HCT116 (cell line): ENCODE measurements around the gene HGF. TPM values are rescaled to one million over a fixed set of nuclear protein-coding genes. Genes with fewer than 3 reads are reported as not detected.

ENCODE experiments used
- ATAC-seq: fragments of 200-7000 bp; cut with Tn5 transposase; 2 replicates; pipeline ENCODE4 v1.9.1; 2020; ENCODE audit warnings: mild to moderate bottlenecking, moderate library complexity
- BruUV-seq: library from RNA; stranded (reverse); fragments of 400-500 nt; replicated peaks from 2 replicates; lab custom pipeline; 2021; lab: Mats Ljungman, UMichigan
- CTCF ChIA-PET: fragments of 300-600 bp; sonication (Branson Sonifier 250); formaldehyde crosslinking; loops from one replicate; lab custom pipeline; 2021; ENCODE audit warnings: antibody characterized with exemption; lab: Charles Lee
- POLR2A ChIA-PET: fragments of 300-600, 350-600 bp; sonication (Branson Sonifier 250); formaldehyde crosslinking; loops from one replicate; lab custom pipeline; 2021; ENCODE audit warnings: antibody characterized with exemption; lab: Charles Lee
- RAD21 ChIA-PET, 2 experiments: fragments of 300-600 bp; sonication (Branson Sonifier 250); formaldehyde crosslinking; loops; one replicate each; lab custom pipeline; 2023; ENCODE audit warnings: low total read pairs in 2 of 2; ENCODE audit not compliant: uncharacterized antibody in 2 of 2, unreplicated experiment in 2 of 2, low non-redundant PET in 1 of 2; lab: Charles Lee
- DNase-seq: peaks from one replicate; pipeline ENCODE4 v3.0.0-alpha.2; 2010; ENCODE audit warnings: low read depth, low spot score
- H2AFZ ChIP-seq: fragments of 200-600 bp; shearing (Covaris generic), sonication (generic); 2 replicates; pipeline ENCODE4 v1.6.1; 2017; ENCODE audit warnings: low read depth, mixed run types, mixed read lengths, antibody characterized with exemption, low read length; ENCODE audit not compliant: poor library complexity, severe bottlenecking
- H3K27ac ChIP-seq: 2 replicates; pipeline ENCODE4 v1.5.1; 2012; ENCODE audit warnings: low read depth, low read length
- H3K27me3 ChIP-seq: fragments of 200-600 bp; sonication (generic); 2 replicates; pipeline ENCODE4 v1.6.1; 2016; ENCODE audit warnings: mixed run types, low read length, mixed read lengths; ENCODE audit not compliant: insufficient read depth
- H3K36me3 ChIP-seq, 2 experiments: fragments of 200-500 bp in 1 of 2; fragments of 200-600 bp in 1 of 2; sonication (Bioruptor generic) in 1 of 2; sonication (generic) in 1 of 2; 2 replicates each; pipeline versions ENCODE4 v1.5.1 to v1.6.1; 2014 to 2016; ENCODE audit warnings: low read length in 2 of 2, inconsistent platforms in 1 of 2, mixed read lengths in 1 of 2, mixed run types in 1 of 2; ENCODE audit not compliant: insufficient read depth in 2 of 2, control insufficient read depth in 1 of 2
- H3K4me1 ChIP-seq, 2 experiments: fragments of 200-600 bp in 1 of 2; sonication (generic) in 1 of 2; 2 replicates each; pipeline versions ENCODE4 v1.5.1 to v1.6.1; 2012 to 2017; ENCODE audit warnings: low read length in 2 of 2, inconsistent platforms in 1 of 2, mild to moderate bottlenecking in 1 of 2, mixed read lengths in 1 of 2, mixed run types in 1 of 2, moderate library complexity in 1 of 2; ENCODE audit not compliant: insufficient read depth in 2 of 2, control insufficient read depth in 1 of 2
- H3K4me2 ChIP-seq: fragments of 200-600 bp; sonication (generic); 2 replicates; pipeline ENCODE4 v1.6.1; 2017; ENCODE audit warnings: mixed run types, low read length, mixed read lengths
- H3K4me3 ChIP-seq, 2 experiments: fragments of 200-600 bp in 1 of 2; sonication (generic) in 1 of 2; replicated peaks in 1 of 2; 2 replicates each; pipeline ENCODE4 v1.5.1; 2011 to 2016; ENCODE audit warnings: low read length in 2 of 2, control low read depth in 1 of 2, low read depth in 1 of 2, mild to moderate bottlenecking in 1 of 2, mixed read lengths in 1 of 2, mixed run types in 1 of 2
- H3K79me2 ChIP-seq: fragments of 200-600 bp; sonication (generic); 2 replicates; pipeline ENCODE4 v1.6.1; 2017; ENCODE audit warnings: mild to moderate bottlenecking, mixed run types, low read length, moderate library complexity, mixed read lengths; ENCODE audit not compliant: insufficient read depth
- H3K9ac ChIP-seq: fragments of 200-600 bp; sonication (generic); 2 replicates; pipeline ENCODE4 v1.6.1; 2016; ENCODE audit warnings: low read length, mixed read lengths
- H3K9me2 ChIP-seq: fragments of 200-600 bp; sonication (generic), shearing (Covaris generic); 2 replicates; pipeline ENCODE4 v1.6.1; 2017; ENCODE audit warnings: mixed run types, mild to moderate bottlenecking, moderate library complexity; ENCODE audit not compliant: insufficient read depth
- H3K9me3 ChIP-seq, 2 experiments: fragments of 200-500 bp in 1 of 2; fragments of 200-600 bp in 1 of 2; sonication (Bioruptor generic) in 1 of 2; sonication (generic) in 1 of 2; 2 replicates each; pipeline ENCODE4 v1.6.1; 2014 to 2017; ENCODE audit warnings: low read length in 2 of 2, mixed read lengths in 2 of 2, inconsistent platforms in 1 of 2, low read depth in 1 of 2, mild to moderate bottlenecking in 1 of 2, mixed run types in 1 of 2, moderate library complexity in 1 of 2; ENCODE audit not compliant: control insufficient read depth in 1 of 2, insufficient read depth in 1 of 2
- H4K20me1 ChIP-seq: fragments of 200-600 bp; sonication (generic), shearing (Covaris generic); 2 replicates; pipeline ENCODE4 v1.6.1; 2017; ENCODE audit warnings: mixed run types, mild to moderate bottlenecking, moderate library complexity; ENCODE audit not compliant: insufficient read depth
- EZH2 ChIP-seq: fragments of 200-600 bp; sonication (generic); IDR thresholded peaks from 2 replicates; pipeline ENCODE4 v1.6.1; 2017; ENCODE audit warnings: antibody characterized with exemption, mixed run types
- EZH2phosphoT487 ChIP-seq: fragments of 200-600 bp; IDR thresholded peaks from 2 replicates; pipeline ENCODE4 v1.6.1; 2018; ENCODE audit warnings: antibody characterized with exemption, borderline replicate concordance
- FOSL1 ChIP-seq: IDR thresholded peaks from 2 replicates; pipeline ENCODE4 v1.6.1; 2012; ENCODE audit warnings: low read depth
- MAX ChIP-seq: IDR thresholded peaks from 2 replicates; pipeline ENCODE4 v1.6.1; 2012
- POLR2A ChIP-seq: IDR thresholded peaks from 2 replicates; pipeline ENCODE4 v1.7.0; 2011; ENCODE audit warnings: borderline replicate concordance; ENCODE audit not compliant: insufficient read depth, insufficient read length; ENCODE audit errors: extremely low read depth
- POLR2AphosphoS5 ChIP-seq: IDR thresholded peaks from 2 replicates; pipeline ENCODE4 v1.6.1; 2011; ENCODE audit warnings: mild to moderate bottlenecking, low read depth, low read length, moderate library complexity
- RAD21 ChIP-seq: IDR thresholded peaks from 2 replicates; pipeline ENCODE4 v1.6.1; 2012; ENCODE audit warnings: low read depth, mild to moderate bottlenecking
- REST ChIP-seq: IDR thresholded peaks from 2 replicates; pipeline ENCODE4 v1.6.1; 2012; ENCODE audit warnings: low read depth
- SP1 ChIP-seq: IDR thresholded peaks from 2 replicates; pipeline ENCODE4 v1.6.1; 2012; ENCODE audit warnings: low read depth
- SRF ChIP-seq: IDR thresholded peaks from 2 replicates; pipeline ENCODE4 v1.6.1; 2012; ENCODE audit warnings: low read depth
- YY1 ChIP-seq: IDR thresholded peaks from 2 replicates; pipeline ENCODE4 v1.6.1; 2011; ENCODE audit warnings: low read length, low read depth, moderate library complexity, mild to moderate bottlenecking; ENCODE audit not compliant: insufficient replicate concordance; ENCODE audit errors: extremely low read depth
- ZFX ChIP-seq: fragments of 450-650 bp; IDR thresholded peaks from 2 replicates; pipeline ENCODE4 v1.6.1; 2017
- ZNF274 ChIP-seq: fragments of 200-500 bp; sonication (Bioruptor generic); IDR thresholded peaks from 2 replicates; pipeline ENCODE4 v1.6.1; 2014; ENCODE audit warnings: mild to moderate bottlenecking, low read depth, low read length, inconsistent platforms
- intact Hi-C: fragments of 100-400 bp; cut with micrococcal nuclease; formaldehyde crosslinking; loops from 2 replicates; pipeline ENCODE4 v1.10.0; 2022
- total RNA-seq: library from RNA; stranded (reverse); gene quantifications from one replicate; pipeline ENCODE4 v1.2.1, GENCODE V29; 2021; ENCODE audit not compliant: unreplicated experiment

Gene HGF
- total RNA-seq, 1 experiment from 2014 or later: 0.15 TPM

GRCh38 chr7:81669476-81670105 lies 100.3 kb downstream of the HGF start:
- Histone ChIP-seq H3K27me3 (no peaks in the 10 kb centered on the region), H3K4me3 (no peak overlapping the region), H2AFZ (no peak overlapping the region), H3K36me3 (no peaks in the 10 kb centered on the region), H3K9ac (no peak overlapping the region), H3K79me2 (no peaks in the 10 kb centered on the region), H3K4me1 (no peaks in the 10 kb centered on the region), H3K27ac (no peak overlapping the region), H4K20me1 (no peaks in the 10 kb centered on the region), H3K9me3 (no peaks in the 10 kb centered on the region), H3K4me2 (no peak overlapping the region), H3K9me2 (no peaks in the 10 kb centered on the region)
- no peak for DNase-seq
- no peak for ATAC-seq
- ChIA-PET CTCF (no interaction called here), POLR2A (no interaction called here), RAD21 (no interaction called here)
- intact Hi-C loops: no loop called here
- no peak for TF ChIP-seq YY1
- TF ChIP-seq ZNF274: no peak
- TF ChIP-seq EZH2: no peak
- TF ChIP-seq SRF: no peak
- TF ChIP-seq MAX: no peak
- no peak for TF ChIP-seq EZH2phosphoT487
- TF ChIP-seq RAD21: no peak
- no peak for TF ChIP-seq FOSL1
- no peak for TF ChIP-seq POLR2A
- no peak for TF ChIP-seq POLR2AphosphoS5
- no peak for TF ChIP-seq SP1
- no peak for TF ChIP-seq ZFX
- no peak for TF ChIP-seq REST
- no TSS peak for BruUV-seq
